Hepatocyte (in vitro differentiated cells): Measurements from ENCODE around the gene KCNK13. TPM values are rescaled to one million over a fixed set of nuclear protein-coding genes. Genes with fewer than 3 reads are reported as not detected.
"Not testable (repeated sequence)": the region's sequence is repeated elsewhere in the genome, so short reads cannot be mapped to it uniquely, and the experiment has no call there.

ENCODE experiments used
- DNase-seq: peaks from one replicate; pipeline ENCODE4 v3.0.0-alpha.2; 2016; ENCODE audit warnings: low spot score
- H2AFZ ChIP-seq: fragments of 200-600 bp; sonication (generic); 2 replicates; pipeline ENCODE4 v1.6.0; 2016; ENCODE audit warnings: antibody characterized with exemption, mild to moderate bottlenecking
- H3K27ac ChIP-seq: fragments of 200-600 bp; sonication (generic); 2 replicates; pipeline ENCODE4 v1.5.1; 2016; ENCODE audit warnings: mild to moderate bottlenecking
- H3K27me3 ChIP-seq: fragments of 200-600 bp; sonication (generic); 2 replicates; pipeline ENCODE4 v1.6.1; 2016
- H3K36me3 ChIP-seq: fragments of 200-600 bp; sonication (generic); replicated peaks from 2 replicates; pipeline ENCODE4 v1.5.1; 2016; ENCODE audit warnings: low read depth; ENCODE audit not compliant: insufficient read depth
- H3K4me1 ChIP-seq: fragments of 200-600 bp; sonication (generic); 2 replicates; pipeline ENCODE4 v1.5.1; 2016; ENCODE audit warnings: mild to moderate bottlenecking, moderate library complexity; ENCODE audit not compliant: insufficient read depth
- H3K4me2 ChIP-seq: fragments of 200-600 bp; sonication (generic); 2 replicates; pipeline ENCODE4 v1.6.0; 2016
- H3K4me3 ChIP-seq: fragments of 200-600 bp; sonication (generic); 2 replicates; pipeline ENCODE4 v1.5.1; 2016; ENCODE audit warnings: mild to moderate bottlenecking
- H3K79me2 ChIP-seq: fragments of 200-600 bp; sonication (generic); 2 replicates; pipeline ENCODE4 v1.6.0; 2017; ENCODE audit warnings: mild to moderate bottlenecking
- H3K9me2 ChIP-seq: fragments of 200-600 bp; sonication (generic); replicated peaks from 2 replicates; pipeline ENCODE4 v1.6.0; 2017; ENCODE audit warnings: mild to moderate bottlenecking; ENCODE audit not compliant: insufficient read depth
- H3K9me3 ChIP-seq: fragments of 200-600 bp; sonication (generic); 2 replicates; pipeline ENCODE4 v1.5.1; 2016; ENCODE audit warnings: low read depth, mild to moderate bottlenecking
- H4K20me1 ChIP-seq: fragments of 200-600 bp; sonication (generic); 2 replicates; pipeline ENCODE4 v1.6.0; 2016; ENCODE audit warnings: mild to moderate bottlenecking; ENCODE audit not compliant: insufficient read depth, poor library complexity, severe bottlenecking
- CTCF ChIP-seq: fragments of 200-600 bp; sonication (generic); IDR thresholded peaks from 2 replicates; pipeline ENCODE4 v1.5.1; 2016; ENCODE audit warnings: antibody characterized with exemption, mild to moderate bottlenecking; ENCODE audit not compliant: poor library complexity
- EZH2 ChIP-seq: fragments of 200-600 bp; sonication (generic); IDR thresholded peaks from 2 replicates; pipeline ENCODE4 v1.6.1; 2016; ENCODE audit warnings: antibody characterized with exemption, mild to moderate bottlenecking, borderline replicate concordance
- EZH2phosphoT487 ChIP-seq: fragments of 200-600 bp; sonication (generic); IDR thresholded peaks from one replicate; pipeline ENCODE4 v1.6.1; 2018; ENCODE audit warnings: antibody characterized with exemption, mild to moderate bottlenecking, low read depth, moderate library complexity; ENCODE audit not compliant: unreplicated experiment, severe bottlenecking
- WGBS: methylation state at CpG from one replicate; pipeline ENCODE4 v1.1.6; 2016; ENCODE audit warnings: low lambda C conversion rate; ENCODE audit errors: missing lambda C conversion rate; 5-methylcytosine and 5-hydroxymethylcytosine counted together
- polyA plus RNA-seq: library from polyadenylated mRNA; unstranded; fragments of >200 nt; fragmentation: Nextera tagmentation; extraction: Ambion mirVana; gene quantifications from 2 replicates; pipeline ENCODE4 v1.2.1, GENCODE V29; 2016
- total RNA-seq: library from RNA; depleted of rRNA; stranded (reverse); fragments of >200 nt; gene quantifications from 2 replicates; pipeline ENCODE4 v1.2.3, GENCODE V29; 2014

Gene KCNK13
- total and polyA plus RNA-seq, 2 experiments from 2014 or later: 0.15 to 0.47 TPM

GRCh38 chr14:90198541-90199060, 136.8 kb downstream of the KCNK13 start:
- Histone ChIP-seq H3K4me2 (no peak overlapping the region), H3K36me3 (no peaks in the 10 kb centered on the region), H3K27ac (no peak overlapping the region), H3K79me2 (no peaks in the 10 kb centered on the region), H3K27me3 (peaks cover 3% of the 10 kb centered on the region), H4K20me1 (no peaks in the 10 kb centered on the region), H3K9me2 (no peaks in the 10 kb centered on the region), H3K4me1 (no peaks in the 10 kb centered on the region), H2AFZ (no peak overlapping the region), H3K9me3 (no peaks in the 10 kb centered on the region), H3K4me3 (no peak overlapping the region)
- WGBS: 93% methylated on average over 12 of the region's 12 CpGs
- DNase-seq: no peak
- TF ChIP-seq EZH2 (no peak), EZH2phosphoT487 (no peak), CTCF (no peak)

GRCh38 chr14:90200546-90200945, 138.8 kb downstream of the KCNK13 start:
- H3K36me3 ChIP-seq, H2AFZ ChIP-seq, H3K27me3 ChIP-seq, H4K20me1 ChIP-seq, H3K4me3 ChIP-seq, H3K9me2 ChIP-seq, DNase-seq, H3K27ac ChIP-seq, H3K79me2 ChIP-seq, H3K9me3 ChIP-seq, H3K4me2 ChIP-seq, H3K4me1 ChIP-seq: not testable (repeated sequence)
- 79% methylated on average over 4 of the region's 4 CpGs for WGBS

GRCh38 chr14:90201344-90201743, 139.6 kb downstream of the KCNK13 start:
- no peak for DNase-seq
- Histone ChIP-seq H3K36me3 (no peaks in the 10 kb centered on the region), H2AFZ (no peak overlapping the region), H3K79me2 (no peaks in the 10 kb centered on the region), H3K4me2 (no peak overlapping the region), H3K4me3 (no peak overlapping the region), H3K4me1 (no peaks in the 10 kb centered on the region), H3K27me3 (peaks cover 3% of the 10 kb centered on the region), H4K20me1 (no peaks in the 10 kb centered on the region), H3K9me3 (no peaks in the 10 kb centered on the region), H3K27ac (no peak overlapping the region), H3K9me2 (no peaks in the 10 kb centered on the region)
- WGBS: 52% methylated on average over 2 of the region's 2 CpGs
- TF ChIP-seq EZH2phosphoT487 (no peak), CTCF (no peak), EZH2 (no peak)

GRCh38 chr14:90204516-90204915, 142.7 kb downstream of the KCNK13 start:
- Histone ChIP-seq H4K20me1 (no peaks in the 10 kb centered on the region), H3K36me3 (no peaks in the 10 kb centered on the region), H3K9me3 (no peaks in the 10 kb centered on the region), H3K27me3 (no peaks in the 10 kb centered on the region), H3K4me2 (no peak overlapping the region), H3K4me1 (no peaks in the 10 kb centered on the region), H2AFZ (no peak overlapping the region), H3K4me3 (no peak overlapping the region), H3K9me2 (no peaks in the 10 kb centered on the region), H3K27ac (no peak overlapping the region), H3K79me2 (no peaks in the 10 kb centered on the region)
- TF ChIP-seq EZH2 (no peak), CTCF (no peak), EZH2phosphoT487 (no peak)
- DNase-seq: no peak
